LNCaP clone FGC (cell line): Measurements from ENCODE around the gene PDIA5.

Experiments
- DNase-seq: peaks from one replicate; pipeline ENCODE4 v3.0.0-alpha.2; 2011; ENCODE audit warnings: low read depth
- H3K4me3 ChIP-seq: 2 replicates; pipeline ENCODE4 v1.5.1; 2011; ENCODE audit warnings: mild to moderate bottlenecking, low read depth, low read length, control low read depth
- TF ChIP-seq, protein P1 (sequence below): IDR thresholded peaks from 2 replicates; pipeline ENCODE4 v1.5.1; 2012; ENCODE audit warnings: mild to moderate bottlenecking; ENCODE audit not compliant: control insufficient read depth, insufficient read depth; ENCODE audit errors: extremely low read depth

The PDIA5 gene

DNA sequence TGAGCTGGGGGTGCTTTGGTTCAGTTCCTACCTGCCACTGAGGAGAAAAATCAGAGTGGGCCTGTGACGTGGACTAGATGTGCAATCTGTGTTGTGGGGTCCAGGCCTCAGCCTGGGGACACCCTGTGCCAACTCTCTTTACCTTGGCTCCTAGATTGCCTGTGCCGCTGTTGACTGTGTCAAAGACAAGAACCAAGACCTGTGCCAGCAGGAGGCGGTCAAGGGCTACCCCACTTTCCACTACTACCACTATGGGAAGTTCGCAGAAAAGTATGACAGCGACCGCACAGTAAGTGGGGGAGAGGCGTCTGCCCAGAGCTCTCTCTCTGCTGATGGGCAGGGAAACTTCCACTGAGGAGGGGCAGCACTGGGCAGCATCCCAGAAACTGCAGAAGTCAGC lies 94.3 kb downstream of the PDIA5 start:
- TF ChIP-seq, protein P1, sequence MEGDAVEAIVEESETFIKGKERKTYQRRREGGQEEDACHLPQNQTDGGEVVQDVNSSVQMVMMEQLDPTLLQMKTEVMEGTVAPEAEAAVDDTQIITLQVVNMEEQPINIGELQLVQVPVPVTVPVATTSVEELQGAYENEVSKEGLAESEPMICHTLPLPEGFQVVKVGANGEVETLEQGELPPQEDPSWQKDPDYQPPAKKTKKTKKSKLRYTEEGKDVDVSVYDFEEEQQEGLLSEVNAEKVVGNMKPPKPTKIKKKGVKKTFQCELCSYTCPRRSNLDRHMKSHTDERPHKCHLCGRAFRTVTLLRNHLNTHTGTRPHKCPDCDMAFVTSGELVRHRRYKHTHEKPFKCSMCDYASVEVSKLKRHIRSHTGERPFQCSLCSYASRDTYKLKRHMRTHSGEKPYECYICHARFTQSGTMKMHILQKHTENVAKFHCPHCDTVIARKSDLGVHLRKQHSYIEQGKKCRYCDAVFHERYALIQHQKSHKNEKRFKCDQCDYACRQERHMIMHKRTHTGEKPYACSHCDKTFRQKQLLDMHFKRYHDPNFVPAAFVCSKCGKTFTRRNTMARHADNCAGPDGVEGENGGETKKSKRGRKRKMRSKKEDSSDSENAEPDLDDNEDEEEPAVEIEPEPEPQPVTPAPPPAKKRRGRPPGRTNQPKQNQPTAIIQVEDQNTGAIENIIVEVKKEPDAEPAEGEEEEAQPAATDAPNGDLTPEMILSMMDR: no peak
- no peak for DNase-seq
- no peak overlapping the region for H3K4me3 ChIP-seq

DNA sequence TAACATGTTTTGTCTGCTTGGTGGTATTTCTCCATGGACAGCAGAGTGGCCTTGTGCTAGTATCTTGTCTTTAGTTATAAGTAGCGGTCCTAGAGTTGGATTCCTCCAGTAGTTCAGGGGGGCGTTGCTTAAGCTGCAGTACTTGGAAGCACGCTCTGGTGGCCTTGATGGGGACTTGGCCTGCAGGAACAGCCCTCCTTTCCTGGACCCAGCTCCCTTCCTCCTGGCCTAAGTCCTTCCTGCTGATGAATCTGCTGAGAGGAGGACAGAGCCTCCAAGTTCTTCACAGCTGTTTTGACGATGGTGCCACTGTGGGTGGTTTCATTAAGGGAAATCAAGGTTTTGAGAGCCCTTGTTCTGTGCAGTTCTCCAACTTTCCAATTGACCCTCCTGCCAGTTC lies 96.3 kb downstream of the PDIA5 start:
- no peak overlapping the region for H3K4me3 ChIP-seq
- TF ChIP-seq, protein P1: no peak
- DNase-seq: no peak

DNA sequence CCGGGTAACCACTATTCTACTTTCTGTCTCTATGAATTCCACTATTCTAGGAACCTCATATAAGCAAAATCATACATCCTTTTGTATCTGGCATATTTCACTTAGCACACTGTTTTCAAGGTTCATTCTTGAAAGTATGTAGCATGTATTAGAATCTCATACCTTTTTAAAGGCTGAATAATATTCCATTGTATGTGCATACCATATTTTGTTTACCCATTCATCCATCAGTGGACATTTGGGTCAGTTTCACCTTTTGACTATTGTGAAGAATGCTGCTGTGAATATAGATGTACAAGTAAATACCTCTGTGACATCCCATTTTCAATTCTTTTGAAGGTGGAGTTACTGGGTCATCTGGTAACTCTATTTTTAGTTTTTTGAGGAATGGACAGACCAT lies 98.3 kb downstream of the PDIA5 start:
- DNase-seq: no peak
- no peak overlapping the region for H3K4me3 ChIP-seq
- TF ChIP-seq, protein P1: no peak

DNA sequence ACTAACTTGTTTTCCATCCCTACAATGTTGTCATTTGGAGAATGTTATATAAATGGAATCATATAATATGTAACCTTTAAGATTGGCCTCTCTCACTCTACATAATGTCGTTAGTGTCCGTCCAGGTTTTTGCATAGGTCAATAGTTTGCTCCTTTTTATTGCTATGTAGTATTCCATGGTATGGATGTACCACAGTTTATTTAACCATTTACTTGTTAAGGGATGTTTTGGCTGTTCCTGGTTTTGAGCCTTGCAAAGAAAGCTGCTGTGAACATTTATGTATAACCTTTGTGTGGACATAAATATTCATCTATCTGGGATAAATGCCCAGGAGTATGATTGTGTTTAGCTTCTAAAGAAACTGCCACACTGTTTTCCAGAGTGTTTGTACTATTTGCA lies 100.9 kb downstream of the PDIA5 start:
- TF ChIP-seq, protein P1: no peak
- H3K4me3 ChIP-seq: no peak overlapping the region
- no peak for DNase-seq

DNA sequence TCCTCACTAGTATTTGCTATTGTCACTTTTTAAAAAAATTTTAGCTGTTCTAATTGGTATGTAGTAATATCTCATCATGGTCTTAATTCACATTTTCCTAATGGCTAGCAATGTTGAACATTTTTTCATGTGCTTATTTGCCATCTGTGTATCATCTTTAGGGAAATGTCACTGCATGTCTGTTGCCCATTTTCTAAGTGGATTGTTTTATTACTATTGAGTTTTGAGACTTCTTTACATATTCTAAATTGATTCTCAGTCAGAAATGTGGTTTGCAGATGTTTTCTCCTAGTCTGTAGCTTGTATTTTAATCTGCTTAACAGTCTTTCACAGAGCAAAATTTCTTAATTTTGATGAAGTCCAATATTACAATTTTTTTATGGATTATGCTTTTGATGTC lies 101.3 kb downstream of the PDIA5 start:
- no peak overlapping the region for H3K4me3 ChIP-seq
- TF ChIP-seq, protein P1: no peak
- DNase-seq: no peak

DNA sequence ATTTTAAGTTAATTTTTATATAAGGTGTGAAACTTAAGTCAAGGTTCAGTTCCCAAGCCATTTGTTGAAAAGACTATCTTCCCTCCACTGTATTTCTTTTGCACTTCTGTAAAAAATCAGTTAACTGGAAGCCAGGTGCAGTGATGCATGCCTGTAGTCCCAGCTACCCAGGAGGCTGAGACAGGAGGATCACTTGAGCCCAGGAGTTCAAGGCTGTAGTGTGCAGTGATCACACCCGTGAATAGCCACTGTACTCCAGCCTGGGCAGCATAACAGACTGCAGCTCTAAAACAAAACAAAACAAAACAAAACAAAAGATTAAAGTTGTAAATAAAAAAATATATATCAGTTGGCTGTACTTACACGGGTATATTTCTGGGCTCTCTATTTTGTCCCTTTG lies 101.8 kb downstream of the PDIA5 start:
- H3K4me3 ChIP-seq: no peak overlapping the region
- TF ChIP-seq, protein P1: no peak
- no peak for DNase-seq

DNA sequence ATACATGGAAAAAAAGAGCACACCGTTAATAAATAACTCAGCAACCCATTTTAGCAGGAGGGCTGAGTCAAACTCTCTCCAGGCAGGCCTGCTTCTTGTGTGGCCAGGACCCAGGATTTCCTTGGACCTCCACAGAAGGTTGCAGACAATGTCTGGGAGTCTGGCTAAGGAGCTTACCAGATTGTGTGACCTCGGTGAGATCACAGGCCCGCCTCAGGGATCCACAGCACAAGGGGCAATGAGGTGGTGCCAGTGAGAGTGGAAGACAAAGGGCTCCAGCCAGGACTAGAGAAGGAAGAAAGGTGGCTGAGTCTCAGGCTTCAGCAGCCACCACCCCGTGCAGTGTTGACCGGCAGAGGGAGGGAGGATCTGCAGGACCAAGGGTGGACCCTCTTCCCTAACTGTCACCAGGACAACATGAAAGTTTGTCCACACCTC lies 102.7 kb downstream of the PDIA5 start:
- no peak for DNase-seq
- TF ChIP-seq, protein P1: no peak
- no peak overlapping the region for H3K4me3 ChIP-seq
